GM23338 (cell line): ENCODE measurements around the gene GJA4. TPM values are rescaled to one million over a fixed set of nuclear protein-coding genes. Genes with fewer than 3 reads are reported as not detected.

Experiments used
- ATAC-seq: fragments of 200-7000 bp; cut with Tn5 transposase; 3 replicates; pipeline ENCODE4 v1.9.1; 2020
- DNase-seq: peaks from one replicate; pipeline ENCODE4 v3.0.0-alpha.2; 2015; ENCODE audit warnings: low spot score
- H2AFZ ChIP-seq: fragments of 200-600 bp; sonication (generic); 2 replicates; pipeline ENCODE4 v1.8.0; 2016; ENCODE audit warnings: antibody characterized with exemption, mild to moderate bottlenecking, moderate library complexity
- H3F3A ChIP-seq: fragments of 200-600 bp; sonication (generic); replicated peaks from 2 replicates; pipeline ENCODE4 v1.8.0; 2017; ENCODE audit warnings: antibody characterized with exemption, mixed run types, low read depth
- H3K27ac ChIP-seq: fragments of 200-600 bp; sonication (generic); 2 replicates; pipeline ENCODE4 v1.6.1; 2016; ENCODE audit warnings: low read depth
- H3K27me3 ChIP-seq: fragments of 200-600 bp; sonication (generic); 2 replicates; pipeline ENCODE4 v1.8.0; 2016; ENCODE audit warnings: mild to moderate bottlenecking, mixed run types, moderate library complexity; ENCODE audit not compliant: insufficient read depth
- H3K36me3 ChIP-seq: fragments of 200-600 bp; sonication (generic); 2 replicates; pipeline ENCODE4 v1.8.0; 2016; ENCODE audit warnings: mild to moderate bottlenecking; ENCODE audit not compliant: insufficient read depth
- H3K4me1 ChIP-seq: fragments of 200-600 bp; sonication (generic); 2 replicates; pipeline ENCODE4 v1.8.0; 2016; ENCODE audit warnings: mild to moderate bottlenecking, moderate library complexity; ENCODE audit not compliant: insufficient read depth
- H3K4me2 ChIP-seq: fragments of 200-600 bp; sonication (generic); 2 replicates; pipeline ENCODE4 v1.7.1; 2017; ENCODE audit warnings: mixed run types
- H3K4me3 ChIP-seq: fragments of 200-600 bp; sonication (generic); 2 replicates; pipeline ENCODE4 v1.6.1; 2016; ENCODE audit warnings: mixed run types
- H3K79me2 ChIP-seq: fragments of 200-600 bp; sonication (generic); replicated peaks from 2 replicates; pipeline ENCODE4 v1.8.0; 2017; ENCODE audit warnings: mild to moderate bottlenecking; ENCODE audit not compliant: insufficient read depth
- H3K9me2 ChIP-seq: fragments of 200-600 bp; sonication (generic); 2 replicates; pipeline ENCODE4 v1.8.0; 2017; ENCODE audit not compliant: insufficient read depth
- H4K20me1 ChIP-seq: fragments of 200-600 bp; sonication (generic); replicated peaks from 2 replicates; pipeline ENCODE4 v1.8.0; 2017; ENCODE audit warnings: mild to moderate bottlenecking; ENCODE audit not compliant: insufficient read depth
- H3K27ac Mint-ChIP-seq: 2 replicates; pipeline ENCODE4 v1.8.0; 2020; ENCODE audit warnings: inconsistent platforms, mild to moderate bottlenecking, moderate library complexity, mixed read lengths
- H3K27me3 Mint-ChIP-seq: 3 replicates; pipeline ENCODE4 v1.8.0; 2022; ENCODE audit warnings: low read depth, mild to moderate bottlenecking, moderate library complexity, mixed read lengths, inconsistent platforms; ENCODE audit not compliant: insufficient read depth, poor library complexity
- H3K36me3 Mint-ChIP-seq: 3 replicates; pipeline ENCODE4 v1.8.0; 2021; ENCODE audit warnings: low read depth, mild to moderate bottlenecking, inconsistent platforms, moderate library complexity, mixed read lengths
- H3K4me1 Mint-ChIP-seq: 3 replicates; pipeline ENCODE4 v1.8.0; 2020; ENCODE audit warnings: mild to moderate bottlenecking, inconsistent platforms, mixed read lengths
- H3K4me3 Mint-ChIP-seq: 3 replicates; pipeline ENCODE4 v1.8.0; 2021; ENCODE audit warnings: moderate library complexity, mild to moderate bottlenecking, inconsistent platforms, mixed read lengths
- H3K9me3 Mint-ChIP-seq: 3 replicates; pipeline ENCODE4 v1.8.0; 2020; ENCODE audit warnings: moderate library complexity, mild to moderate bottlenecking, inconsistent platforms, mixed read lengths
- ETS1 ChIP-seq: IDR thresholded peaks from 2 replicates; pipeline ENCODE4 v1.6.1; 2016; ENCODE audit warnings: antibody characterized with exemption
- NANOG ChIP-seq: IDR thresholded peaks from 2 replicates; pipeline ENCODE4 v1.6.1; 2016; ENCODE audit warnings: antibody characterized with exemption, borderline replicate concordance
- POLR2AphosphoS5 ChIP-seq: IDR thresholded peaks from 2 replicates; pipeline ENCODE4 v1.6.1; 2016; ENCODE audit warnings: antibody characterized with exemption, low read depth
- STAT1 ChIP-seq: IDR thresholded peaks from one replicate; pipeline ENCODE4 v1.6.1; 2016; ENCODE audit warnings: antibody characterized with exemption; ENCODE audit not compliant: unreplicated experiment
- ZNF114 ChIP-seq: fragments of 250-450 bp; sonication (Bioruptor Pico); IDR thresholded peaks from 2 replicates; pipeline ENCODE4 v1.5.0; 2020; ENCODE audit warnings: mild to moderate bottlenecking, moderate library complexity
- ZNF331 ChIP-seq: fragments of 250-450 bp; sonication (Bioruptor Pico); IDR thresholded peaks from 2 replicates; pipeline ENCODE4 v1.5.0; 2020; ENCODE audit warnings: low read depth, mild to moderate bottlenecking, moderate library complexity
- polyA plus RNA-seq: library from polyadenylated mRNA; unstranded; fragments of >200 nt; fragmentation: Nextera tagmentation; extraction: Ambion mirVana; gene quantifications from 2 replicates; pipeline ENCODE4 v1.2.1, GENCODE V29; 2016
- total RNA-seq: library from RNA; depleted of rRNA; stranded (reverse); fragments of >200 nt; shearing (Covaris generic); gene quantifications from 2 replicates; pipeline ENCODE4 v1.2.3, GENCODE V29; 2014
- TF ChIP-seq, protein P1 (sequence below): IDR thresholded peaks from one replicate; pipeline ENCODE4 v1.6.1; 2018; ENCODE audit warnings: antibody characterized with exemption; ENCODE audit not compliant: unreplicated experiment
- TF ChIP-seq, protein P2 (sequence below), 2 experiments: fragments of 200-600 bp in 1 of 2; sonication (generic) in 1 of 2; conservative IDR thresholded peaks; 2 replicates each; pipeline versions ENCODE4 v1.5.1 to v1.6.1; 2016 to 2017; ENCODE audit warnings: antibody characterized with exemption in 2 of 2, low read depth in 2 of 2, mild to moderate bottlenecking in 2 of 2, moderate library complexity in 1 of 2

GJA4 gene
- total and polyA plus RNA-seq, 2 experiments from 2014 or later: 0.95 to 2.2 TPM

DNA sequence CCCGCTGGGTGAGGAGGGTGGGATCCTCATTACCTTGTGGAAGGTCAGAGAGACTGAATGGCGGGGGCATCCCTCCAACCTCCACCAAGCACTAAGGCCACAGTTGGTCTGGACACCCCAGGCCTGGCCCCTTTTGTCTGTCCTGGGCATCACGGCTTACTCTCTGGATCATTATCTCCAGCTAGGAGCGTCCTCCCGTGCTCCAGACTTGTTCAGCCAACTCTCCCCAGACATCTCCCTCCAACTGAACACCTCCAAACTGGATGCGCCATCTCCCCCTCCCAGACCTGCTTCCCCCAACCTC is 45.2 kb upstream of the GJA4 start (continued):
- TF ChIP-seq ZNF114 (no peak), NANOG (no peak), ZNF331 (CRISPR knock-in tag) (no peak), STAT1 (no peak)
- TF ChIP-seq, protein P1, sequence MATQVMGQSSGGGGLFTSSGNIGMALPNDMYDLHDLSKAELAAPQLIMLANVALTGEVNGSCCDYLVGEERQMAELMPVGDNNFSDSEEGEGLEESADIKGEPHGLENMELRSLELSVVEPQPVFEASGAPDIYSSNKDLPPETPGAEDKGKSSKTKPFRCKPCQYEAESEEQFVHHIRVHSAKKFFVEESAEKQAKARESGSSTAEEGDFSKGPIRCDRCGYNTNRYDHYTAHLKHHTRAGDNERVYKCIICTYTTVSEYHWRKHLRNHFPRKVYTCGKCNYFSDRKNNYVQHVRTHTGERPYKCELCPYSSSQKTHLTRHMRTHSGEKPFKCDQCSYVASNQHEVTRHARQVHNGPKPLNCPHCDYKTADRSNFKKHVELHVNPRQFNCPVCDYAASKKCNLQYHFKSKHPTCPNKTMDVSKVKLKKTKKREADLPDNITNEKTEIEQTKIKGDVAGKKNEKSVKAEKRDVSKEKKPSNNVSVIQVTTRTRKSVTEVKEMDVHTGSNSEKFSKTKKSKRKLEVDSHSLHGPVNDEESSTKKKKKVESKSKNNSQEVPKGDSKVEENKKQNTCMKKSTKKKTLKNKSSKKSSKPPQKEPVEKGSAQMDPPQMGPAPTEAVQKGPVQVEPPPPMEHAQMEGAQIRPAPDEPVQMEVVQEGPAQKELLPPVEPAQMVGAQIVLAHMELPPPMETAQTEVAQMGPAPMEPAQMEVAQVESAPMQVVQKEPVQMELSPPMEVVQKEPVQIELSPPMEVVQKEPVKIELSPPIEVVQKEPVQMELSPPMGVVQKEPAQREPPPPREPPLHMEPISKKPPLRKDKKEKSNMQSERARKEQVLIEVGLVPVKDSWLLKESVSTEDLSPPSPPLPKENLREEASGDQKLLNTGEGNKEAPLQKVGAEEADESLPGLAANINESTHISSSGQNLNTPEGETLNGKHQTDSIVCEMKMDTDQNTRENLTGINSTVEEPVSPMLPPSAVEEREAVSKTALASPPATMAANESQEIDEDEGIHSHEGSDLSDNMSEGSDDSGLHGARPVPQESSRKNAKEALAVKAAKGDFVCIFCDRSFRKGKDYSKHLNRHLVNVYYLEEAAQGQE: no peak
- TF ChIP-seq, protein P2, sequence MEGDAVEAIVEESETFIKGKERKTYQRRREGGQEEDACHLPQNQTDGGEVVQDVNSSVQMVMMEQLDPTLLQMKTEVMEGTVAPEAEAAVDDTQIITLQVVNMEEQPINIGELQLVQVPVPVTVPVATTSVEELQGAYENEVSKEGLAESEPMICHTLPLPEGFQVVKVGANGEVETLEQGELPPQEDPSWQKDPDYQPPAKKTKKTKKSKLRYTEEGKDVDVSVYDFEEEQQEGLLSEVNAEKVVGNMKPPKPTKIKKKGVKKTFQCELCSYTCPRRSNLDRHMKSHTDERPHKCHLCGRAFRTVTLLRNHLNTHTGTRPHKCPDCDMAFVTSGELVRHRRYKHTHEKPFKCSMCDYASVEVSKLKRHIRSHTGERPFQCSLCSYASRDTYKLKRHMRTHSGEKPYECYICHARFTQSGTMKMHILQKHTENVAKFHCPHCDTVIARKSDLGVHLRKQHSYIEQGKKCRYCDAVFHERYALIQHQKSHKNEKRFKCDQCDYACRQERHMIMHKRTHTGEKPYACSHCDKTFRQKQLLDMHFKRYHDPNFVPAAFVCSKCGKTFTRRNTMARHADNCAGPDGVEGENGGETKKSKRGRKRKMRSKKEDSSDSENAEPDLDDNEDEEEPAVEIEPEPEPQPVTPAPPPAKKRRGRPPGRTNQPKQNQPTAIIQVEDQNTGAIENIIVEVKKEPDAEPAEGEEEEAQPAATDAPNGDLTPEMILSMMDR (conservative IDR thresholded peaks at IDR 0.05; ENCODE audit: low read depth in 2 of 2): no peak

GRCh38 chr1:34749992-34750391 is 42.8 kb upstream of the GJA4 start:
- no peaks in the 10 kb centered on the region for H3K36me3 Mint-ChIP-seq
- ATAC-seq (peak; percentile 16; the same call in 1 of the 3 replicates), DNase-seq (no peak)
- no peaks in the 10 kb centered on the region for H3K9me3 Mint-ChIP-seq
- no peak overlapping the region for H3K4me2 ChIP-seq
- no peaks in the 10 kb centered on the region for H3K79me2 ChIP-seq
- peak overlapping the region; percentile 1; the same call in 1 of the 2 replicates for H2AFZ ChIP-seq
- no peak overlapping the region for H3K4me3 ChIP-seq
- H3K27ac Mint-ChIP-seq: no peak overlapping the region
- H3K4me1 Mint-ChIP-seq: peaks cover 15% of the 10 kb centered on the region; the same call in 2 of the 3 replicates
- peaks cover 4% of the 10 kb centered on the region for H3K27me3 Mint-ChIP-seq
- H3K36me3 ChIP-seq: no peaks in the 10 kb centered on the region
- H3K27me3 ChIP-seq: no peaks in the 10 kb centered on the region
- no peaks in the 10 kb centered on the region for H3F3A ChIP-seq
- 0 out of 2 replicates have a peak, but pooled peaks cover 4% of the 10 kb centered on the region for H3K9me2 ChIP-seq
- no peak overlapping the region for H3K27ac ChIP-seq
- 0 out of 2 replicates have a peak, but pooled peaks cover 3% of the 10 kb centered on the region for H3K4me1 ChIP-seq
- no peaks in the 10 kb centered on the region for H4K20me1 ChIP-seq
- no peak overlapping the region for H3K4me3 Mint-ChIP-seq
- TF ChIP-seq, protein P1: no peak
- TF ChIP-seq ETS1 (no peak), POLR2AphosphoS5 (no peak), ZNF114 (no peak)
- TF ChIP-seq, protein P2 (conservative IDR thresholded peaks at IDR 0.05; ENCODE audit: low read depth in 2 of 2): no peak
